Measurements from ENCODE around the gene SLC24A3.

SLC24A3 gene

DNA sequence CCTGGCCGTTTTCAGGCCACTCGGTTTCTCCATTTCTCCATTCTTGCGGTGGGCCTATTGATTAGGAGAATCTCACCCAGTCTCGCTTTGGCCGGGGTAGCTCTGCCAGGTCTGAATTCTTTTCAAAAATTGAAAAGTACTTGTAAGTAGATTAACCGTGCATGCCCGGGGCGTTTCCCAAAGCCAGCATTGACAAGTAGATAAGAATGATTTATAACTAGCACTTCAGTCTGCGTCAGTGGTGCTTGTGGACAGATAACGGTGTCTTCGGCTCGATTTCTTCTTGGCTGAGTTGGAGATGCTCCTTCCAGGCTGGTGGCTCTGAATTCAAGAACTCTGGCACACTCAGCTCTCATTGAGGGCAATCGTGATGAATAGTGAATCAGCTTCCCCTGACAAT lies 29.0 kb downstream of the SLC24A3 start:
- no peak for DNase-seq (ENCODE audit: low read depth in 2 of 2)

DNA sequence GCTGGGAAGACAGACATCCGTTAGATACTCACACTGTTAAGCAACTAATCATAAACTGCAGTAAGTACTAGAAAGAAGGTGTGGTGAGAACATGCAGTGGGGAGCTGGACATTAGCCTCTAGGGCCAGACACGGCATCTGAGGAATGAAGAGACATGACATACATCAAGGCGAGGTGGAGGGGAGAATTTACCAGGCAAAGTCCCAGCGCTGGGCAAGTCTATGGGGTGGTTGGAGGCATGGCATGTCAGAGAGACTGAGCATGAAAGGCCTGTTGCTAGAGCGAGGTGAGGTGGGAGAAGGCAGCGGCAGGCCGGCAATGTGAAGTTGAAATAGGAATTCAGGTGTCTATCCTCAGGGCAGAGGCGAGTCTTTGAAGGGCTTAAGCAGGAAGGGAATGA lies 31.8 kb downstream of the SLC24A3 start:
- no peak for DNase-seq (ENCODE audit: low read depth in 2 of 2)

GRCh38 chr20:19249106-19249879 lies 36.9 kb downstream of the SLC24A3 start:
- DNase-seq (ENCODE audit: low read depth in 2 of 2) = no peak

GRCh38 chr20:19250346-19250745 lies 37.9 kb downstream of the SLC24A3 start:
- DNase-seq (ENCODE audit: low read depth in 2 of 2) = no peak

- no peak for DNase-seq (ENCODE audit: low read depth in 2 of 2)
Measured at GRCh38 chr20:19251506-19251905, 39.1 kb downstream of the SLC24A3 start.

GRCh38 chr20:19251958-19252357 lies 39.5 kb downstream of the SLC24A3 start:
- DNase-seq (ENCODE audit: low read depth in 2 of 2) = no peak

DNA sequence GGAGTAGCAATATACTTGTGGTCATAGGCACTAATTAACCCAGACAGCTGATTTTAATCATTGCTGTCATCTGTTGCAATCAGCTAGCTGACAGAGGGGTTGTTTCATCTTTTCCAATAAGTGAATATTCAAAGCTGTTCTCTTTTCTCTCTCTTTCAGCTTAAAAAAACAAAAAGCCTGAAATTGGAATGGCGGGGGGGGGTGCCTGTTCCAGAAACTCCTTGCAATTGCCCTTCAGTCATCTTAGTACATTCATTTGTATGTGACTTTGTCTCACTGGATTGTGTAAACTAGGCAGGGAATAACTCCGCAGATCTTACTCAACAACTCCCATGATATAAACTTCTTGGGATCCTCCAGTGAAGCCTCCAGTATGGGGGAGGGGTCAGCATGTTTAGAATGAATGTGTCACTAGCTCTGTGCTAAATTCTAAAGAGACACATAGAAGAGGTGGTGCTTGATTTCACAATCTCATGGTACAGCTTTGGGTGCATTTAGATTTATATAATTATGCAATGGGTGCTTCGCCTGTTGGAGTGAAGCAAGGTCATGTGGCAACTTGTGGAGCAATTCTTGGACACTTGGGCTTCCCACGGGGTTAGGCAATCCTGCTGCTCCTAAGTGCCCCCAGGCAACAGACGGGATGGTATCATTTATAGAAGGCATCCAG lies 40.1 kb downstream of the SLC24A3 start:
- DNase-seq (ENCODE audit: low read depth in 2 of 2) = no peak

DNA sequence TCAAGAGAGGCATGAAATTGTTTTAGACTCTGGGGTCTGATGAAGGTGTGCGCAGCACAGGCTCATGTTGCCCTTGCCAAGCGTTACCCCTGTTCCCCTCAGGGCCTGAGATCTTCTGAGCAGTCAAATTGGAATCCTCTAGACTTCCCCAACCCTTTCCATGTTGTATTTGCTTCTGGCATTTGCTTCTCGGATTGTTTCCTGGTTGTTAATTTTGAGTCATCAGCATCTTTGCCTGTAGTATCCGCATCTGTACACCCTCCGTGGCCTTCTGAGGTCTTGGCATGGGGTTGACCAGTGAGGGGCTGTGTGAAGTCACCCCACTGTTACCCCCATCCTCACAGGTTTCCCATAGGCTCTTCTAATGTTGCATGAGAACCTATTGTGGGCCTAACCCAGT lies 40.9 kb downstream of the SLC24A3 start:
- DNase-seq (ENCODE audit: low read depth in 2 of 2) = no peak

GRCh38 chr20:19253916-19254820 lies 41.7 kb downstream of the SLC24A3 start:
- DNase-seq (ENCODE audit: low read depth in 2 of 2) = no peak

DNA sequence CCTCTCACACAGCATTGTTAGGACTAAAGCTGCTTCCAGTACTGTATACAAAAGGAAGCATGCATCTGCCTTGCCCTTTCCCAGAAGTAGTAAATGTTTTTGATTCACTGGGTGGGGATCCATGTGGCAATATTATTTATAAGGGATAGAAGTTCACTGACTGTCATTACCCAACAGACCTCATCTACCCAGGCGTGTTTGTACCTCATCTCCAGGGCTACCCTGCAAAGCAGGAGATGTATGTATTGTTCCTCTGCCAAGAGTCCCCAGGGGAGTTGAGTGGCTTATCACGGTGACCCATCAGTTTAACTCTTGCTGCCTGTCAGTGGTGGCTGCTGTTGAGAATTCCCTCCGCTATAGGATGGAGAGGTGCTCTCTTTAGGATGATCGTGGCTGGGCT lies 42.5 kb downstream of the SLC24A3 start:
- DNase-seq (ENCODE audit: low read depth in 2 of 2) = no peak

- no peak for DNase-seq (ENCODE audit: low read depth in 2 of 2)
Measured at GRCh38 chr20:19256085-19256484, 43.6 kb downstream of the SLC24A3 start.

DNA sequence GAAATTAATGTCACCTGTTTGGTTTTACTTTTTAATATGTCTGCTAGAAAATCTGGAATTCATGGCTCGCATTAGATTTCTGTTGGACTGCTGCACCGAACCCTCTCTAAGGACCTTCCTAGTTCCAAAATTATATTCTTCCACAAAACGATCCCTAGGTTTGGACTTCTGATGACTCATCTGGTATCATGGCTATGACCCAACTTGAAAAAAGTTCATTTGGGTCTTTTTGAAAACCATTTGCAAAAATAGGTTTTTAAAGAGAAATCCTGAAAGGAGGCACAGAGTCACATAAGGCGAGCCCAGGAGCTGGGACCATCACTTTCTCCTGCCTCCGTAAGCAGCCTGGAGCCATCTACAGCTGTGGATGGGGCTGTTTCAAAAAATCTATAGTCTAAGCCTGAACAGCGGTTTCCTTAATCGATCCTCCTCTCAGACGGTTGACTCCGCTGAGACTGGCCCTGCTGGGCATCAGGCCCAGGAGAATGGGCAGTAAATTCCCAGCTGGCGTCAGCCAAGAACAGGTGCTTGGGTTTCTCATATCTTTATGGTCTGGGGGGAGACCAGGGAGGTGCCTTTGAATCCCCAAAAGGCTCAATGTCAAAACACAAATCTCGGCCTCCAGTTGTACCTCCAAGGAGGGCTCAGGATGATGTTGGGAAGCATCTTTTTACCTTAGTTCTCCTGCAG lies 44.6 kb downstream of the SLC24A3 start:
- no peak for DNase-seq (ENCODE audit: low read depth in 2 of 2)

DNA sequence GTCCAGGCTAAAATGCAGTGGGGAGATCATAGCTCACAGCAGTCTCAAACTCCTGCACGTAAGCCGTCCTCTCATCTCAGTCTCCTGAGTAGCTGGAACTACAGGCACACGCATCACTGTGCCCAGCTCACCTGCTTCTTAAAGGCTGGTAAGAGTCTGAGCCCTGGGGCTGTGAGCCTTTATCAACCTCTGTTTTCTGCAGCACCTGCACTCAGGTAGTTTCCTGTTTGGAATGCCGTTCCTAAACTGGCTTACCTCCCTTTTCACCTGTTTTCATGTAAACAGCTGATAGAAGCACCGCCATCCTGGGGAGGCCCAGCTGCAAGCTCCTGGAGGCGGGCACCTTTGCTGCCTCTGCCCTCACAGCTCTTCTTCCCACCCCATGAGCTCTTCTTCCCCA lies 45.4 kb downstream of the SLC24A3 start:
- DNase-seq (ENCODE audit: low read depth in 2 of 2) = no peak

GRCh38 chr20:19259141-19259591 lies 46.7 kb downstream of the SLC24A3 start:
- no peak for DNase-seq (ENCODE audit: low read depth in 2 of 2)

DNA sequence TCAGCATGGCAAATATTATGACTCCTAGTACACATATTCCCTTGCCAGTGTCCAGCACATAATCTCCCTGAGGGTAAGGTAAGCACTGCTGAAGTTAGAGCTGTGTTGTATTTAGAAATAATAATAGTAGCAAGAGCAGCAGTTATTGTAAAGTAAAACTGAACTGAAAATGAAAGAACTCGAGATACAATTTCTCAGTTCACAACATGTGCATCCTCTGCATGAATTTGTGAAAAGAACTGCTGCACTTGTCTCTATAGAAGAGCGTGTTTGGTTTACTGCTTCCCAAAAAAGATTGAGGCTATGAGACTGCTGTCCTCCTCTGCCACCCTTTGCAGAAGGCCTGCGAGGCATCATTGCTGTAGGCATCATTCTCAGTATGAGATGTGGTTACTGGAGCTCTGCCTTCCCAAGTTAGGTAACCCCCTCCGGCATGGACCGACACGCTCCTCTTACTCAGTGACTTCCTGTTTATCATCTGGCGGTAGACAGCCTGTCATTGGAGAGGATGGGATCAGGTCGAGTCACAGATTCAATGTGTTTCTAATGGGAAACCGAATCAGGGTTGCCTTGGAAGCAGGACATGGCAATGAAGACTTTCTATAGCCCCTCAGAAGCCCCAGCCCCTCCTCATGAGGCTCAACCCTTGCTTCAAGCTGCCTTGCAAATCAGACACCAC lies 48.1 kb downstream of the SLC24A3 start:
- no peak for DNase-seq (ENCODE audit: low read depth in 2 of 2)

- DNase-seq (ENCODE audit: low read depth in 2 of 2) = no peak
Measured at GRCh38 chr20:19264191-19264590, 51.7 kb downstream of the SLC24A3 start.

GRCh38 chr20:19265646-19266374 lies 53.4 kb downstream of the SLC24A3 start:
- no peak for DNase-seq (ENCODE audit: low read depth in 2 of 2)

GRCh38 chr20:19268426-19268825 lies 56.0 kb downstream of the SLC24A3 start:
- DNase-seq (ENCODE audit: low read depth in 2 of 2) = no peak

GRCh38 chr20:19269737-19270340 lies 57.4 kb downstream of the SLC24A3 start:
- DNase-seq (ENCODE audit: low read depth in 2 of 2) = no peak

Data from stimulated activated CD8-positive, alpha-beta memory T cell treated with anti-CD3 and anti-CD28 coated beads, Interleukin-7, amount 100 ng/mL, for 1 hour (primary cell).